Left lung (tissue), 10 donors: ENCODE results near the gene CCDC92B. TPM values are rescaled to one million over a fixed set of nuclear protein-coding genes. Genes with fewer than 3 reads are reported as not detected.

Experiments used
- ATAC-seq: fragments of 200-7000 bp; cut with Tn5 transposase; one replicate; pipeline ENCODE4 v1.9.1; 2020; ENCODE audit warnings: moderate library complexity
- DNase-seq, 4 donors: peaks; one replicate each; pipeline ENCODE4 v3.0.0-alpha.2; 2013 to 2020
- H3K27ac ChIP-seq, 2 donors: fragments of 200-600 bp; sonication (generic) in 1 of 2; one replicate each; pipeline versions ENCODE4 v1.5.0 to v1.8.0; 2020 to 2021
- H3K27me3 ChIP-seq, 2 donors: fragments of 200-600 bp; sonication (generic) in 1 of 2; one replicate each; pipeline versions ENCODE4 v1.5.0 to v1.8.0; 2020 to 2021
- H3K36me3 ChIP-seq, 2 donors: fragments of 200-600 bp; sonication (generic) in 1 of 2; one replicate each; pipeline versions ENCODE4 v1.5.0 to v1.8.0; 2020 to 2021
- H3K4me1 ChIP-seq, 2 donors: fragments of 200-600 bp; one replicate each; pipeline ENCODE4 v1.8.0; 2021
- H3K4me3 ChIP-seq, 2 donors: fragments of 200-600 bp; sonication (generic) in 1 of 2; one replicate each; pipeline versions ENCODE4 v1.5.0 to v1.8.0; 2020 to 2021; ENCODE audit warnings: mild to moderate bottlenecking in 1 of 2
- H3K9me3 ChIP-seq, 2 donors: fragments of 200-600 bp; sonication (generic) in 1 of 2; one replicate each; pipeline versions ENCODE4 v1.5.0 to v1.8.0; 2020 to 2021
- intact Hi-C, 2 donors: fragments of 100-400 bp; cut with DNase I; formaldehyde crosslinking; loops; one replicate each; pipeline versions ENCODE4 v1.11.2 to v1.14.2; 2022
- polyA plus RNA-seq, 6 donors: library from polyadenylated mRNA; unstranded; fragments of 120-200 nt; gene quantifications; one replicate each; pipeline ENCODE4 v1.2.1, GENCODE V29; 2013; ENCODE audit not compliant: insufficient read length in 6 of 6
- total RNA-seq, 2 donors: library from RNA; stranded (reverse); fragmentation: NEBNext Ultra II Directional; extraction: Animal tissue kit (Norgen Biotek cat#: 25700); gene quantifications; one replicate each; pipeline ENCODE4 v1.2.1, GENCODE V29; 2021
- TF ChIP-seq, protein P1 (sequence below), 2 donors: fragments of 200-600 bp; sonication (generic) in 1 of 2; IDR thresholded peaks; one replicate each; pipeline versions ENCODE4 v1.5.0 to v1.8.0; 2021; ENCODE audit warnings: antibody characterized with exemption in 2 of 2
- donor health status: DM: no; HTN: yes; CAD: no.
- donor health status: DM: no; HTN: no; CAD: no.

The CCDC92B gene
- total and polyA plus RNA-seq, 8 donors: 0.15 to 0.41 (median 0.25) TPM

- no peaks in the 10 kb centered on the region for H3K9me3 ChIP-seq
- TF ChIP-seq, protein P1, sequence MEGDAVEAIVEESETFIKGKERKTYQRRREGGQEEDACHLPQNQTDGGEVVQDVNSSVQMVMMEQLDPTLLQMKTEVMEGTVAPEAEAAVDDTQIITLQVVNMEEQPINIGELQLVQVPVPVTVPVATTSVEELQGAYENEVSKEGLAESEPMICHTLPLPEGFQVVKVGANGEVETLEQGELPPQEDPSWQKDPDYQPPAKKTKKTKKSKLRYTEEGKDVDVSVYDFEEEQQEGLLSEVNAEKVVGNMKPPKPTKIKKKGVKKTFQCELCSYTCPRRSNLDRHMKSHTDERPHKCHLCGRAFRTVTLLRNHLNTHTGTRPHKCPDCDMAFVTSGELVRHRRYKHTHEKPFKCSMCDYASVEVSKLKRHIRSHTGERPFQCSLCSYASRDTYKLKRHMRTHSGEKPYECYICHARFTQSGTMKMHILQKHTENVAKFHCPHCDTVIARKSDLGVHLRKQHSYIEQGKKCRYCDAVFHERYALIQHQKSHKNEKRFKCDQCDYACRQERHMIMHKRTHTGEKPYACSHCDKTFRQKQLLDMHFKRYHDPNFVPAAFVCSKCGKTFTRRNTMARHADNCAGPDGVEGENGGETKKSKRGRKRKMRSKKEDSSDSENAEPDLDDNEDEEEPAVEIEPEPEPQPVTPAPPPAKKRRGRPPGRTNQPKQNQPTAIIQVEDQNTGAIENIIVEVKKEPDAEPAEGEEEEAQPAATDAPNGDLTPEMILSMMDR (IDR thresholded peaks at IDR 0.05): no peak
- H3K4me1 ChIP-seq: peaks cover 0 to 6% of the 10 kb centered on the region in 2 donors
- H3K4me3 ChIP-seq: no peak overlapping the region
- intact Hi-C loops: no loop called here
- no peaks in the 10 kb centered on the region for H3K36me3 ChIP-seq
- H3K27ac ChIP-seq: no peak overlapping the region
- ATAC-seq (no peak), DNase-seq (no peak)
- H3K27me3 ChIP-seq: peaks cover 27 to 62% of the 10 kb centered on the region in 2 donors
Measured at GRCh38 chr17:2779545-2779944, 30.1 kb upstream of the CCDC92B start.

DNA sequence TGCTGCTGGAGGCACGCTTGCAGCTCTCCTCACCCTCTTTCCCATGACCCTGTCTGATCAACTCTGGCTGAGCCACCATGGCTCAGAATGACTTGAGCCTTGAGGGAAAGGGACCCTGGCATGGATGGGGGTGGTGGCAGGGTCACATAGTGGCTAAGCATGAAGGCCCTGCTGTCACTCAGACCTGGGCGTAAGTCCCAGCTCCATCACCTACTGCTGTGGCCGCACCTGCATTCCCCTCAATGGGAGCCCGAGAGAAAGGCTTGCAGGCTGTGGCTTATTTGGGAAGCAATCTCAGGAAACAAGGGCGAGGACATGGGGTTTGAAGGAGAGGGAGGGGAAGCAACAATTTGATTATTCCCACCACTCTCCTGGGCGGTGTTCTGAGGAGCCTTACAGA lies 29.0 kb upstream of the CCDC92B start:
- ATAC-seq: no peak
- intact Hi-C loops: no loop called here
- H3K27me3 ChIP-seq: peaks cover 28 to 72% of the 10 kb centered on the region in 2 donors

DNA sequence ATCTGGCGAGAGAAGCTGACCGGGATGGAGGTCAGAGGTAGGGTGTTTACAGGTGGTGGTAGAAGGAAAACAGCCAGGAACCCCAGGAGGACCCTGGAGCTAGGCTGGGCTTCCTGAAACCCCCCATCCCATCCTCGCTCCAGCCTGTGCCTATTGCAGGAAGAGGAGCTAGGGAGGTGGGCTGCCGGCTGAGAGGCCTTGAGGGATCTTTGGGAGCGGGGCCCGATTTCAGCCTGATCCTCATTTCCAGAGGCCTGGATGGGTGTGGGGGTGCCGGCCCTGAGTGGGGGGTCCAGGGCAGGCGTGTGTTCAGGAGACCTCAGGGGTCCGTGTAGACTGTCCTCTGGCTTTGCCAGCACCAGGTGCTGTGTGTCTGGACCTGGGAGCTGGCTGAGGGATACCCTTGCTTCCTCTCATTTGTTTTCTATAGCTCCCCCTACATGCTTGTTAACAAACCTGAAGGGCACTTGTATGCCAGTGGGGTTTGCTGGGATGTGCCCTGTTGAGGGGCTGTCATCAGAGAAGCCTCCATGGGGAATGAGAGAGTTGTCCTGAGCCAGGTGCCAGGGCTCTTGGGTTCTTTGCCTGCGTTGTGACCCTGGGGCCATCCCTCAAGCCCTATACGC lies 27.9 kb upstream of the CCDC92B start:
- Histone ChIP-seq H3K27me3 (peaks cover 28 to 84% of the 10 kb centered on the region in 2 donors), H3K4me1 (peaks cover 0 to 6% of the 10 kb centered on the region in 2 donors), H3K36me3 (no peaks in the 10 kb centered on the region), H3K9me3 (no peaks in the 10 kb centered on the region), H3K4me3 (no peak overlapping the region), H3K27ac (no peak overlapping the region)
- no peak for DNase-seq
- no peak for ATAC-seq
- intact Hi-C loops: no loop called here
- TF ChIP-seq, protein P1 (IDR thresholded peaks at IDR 0.05): no peak

More for the DNA sequence above, 29.0 kb upstream of the CCDC92B start:
- Histone ChIP-seq H3K9me3 (no peaks in the 10 kb centered on the region), H3K27ac (no peak overlapping the region), H3K4me3 (no peak overlapping the region), H3K4me1 (peaks cover 0 to 6% of the 10 kb centered on the region in 2 donors), H3K36me3 (no peaks in the 10 kb centered on the region)
- DNase-seq: no peak
- TF ChIP-seq, protein P1 (IDR thresholded peaks at IDR 0.05): no peak

DNA sequence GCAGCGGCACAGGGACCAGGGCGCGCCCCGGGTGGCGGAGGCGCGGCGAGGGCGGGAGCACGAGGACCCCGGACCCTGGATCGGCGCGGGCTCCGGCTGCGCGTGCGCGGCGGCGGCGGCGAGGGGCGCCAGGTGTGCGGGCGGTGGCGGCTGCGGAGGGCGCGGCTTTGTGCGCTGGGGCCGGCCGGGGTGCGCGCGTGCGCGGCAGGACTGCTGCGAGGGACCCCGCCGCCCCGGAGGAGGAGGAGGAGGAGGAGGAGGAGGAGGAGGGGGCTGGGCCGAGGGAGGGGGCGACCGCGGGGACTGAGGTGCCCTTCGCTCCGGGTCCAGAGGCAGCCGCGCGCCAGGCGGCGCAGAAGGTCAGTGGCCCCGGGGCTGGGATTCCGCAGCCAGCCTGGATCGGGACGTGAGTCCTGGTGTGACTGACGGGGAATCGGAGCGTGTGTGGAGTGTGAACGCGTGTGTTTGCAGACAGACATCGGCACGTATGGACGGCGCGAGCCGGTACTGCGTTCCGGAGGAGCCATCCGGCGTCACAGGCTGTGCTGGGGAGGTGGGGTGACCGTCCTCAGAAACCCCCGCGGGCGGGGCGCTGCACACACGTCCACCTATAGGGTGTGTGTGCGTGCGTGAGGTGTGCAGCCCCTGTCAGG lies 27.3 kb upstream of the CCDC92B start:
- no peak for DNase-seq
- Histone ChIP-seq H3K9me3 (no peaks in the 10 kb centered on the region), H3K27me3 (peaks cover 28 to 90% of the 10 kb centered on the region in 2 donors), H3K36me3 (no peaks in the 10 kb centered on the region), H3K4me3 (no peak overlapping the region), H3K27ac (no peak overlapping the region), H3K4me1 (peaks cover 0 to 6% of the 10 kb centered on the region in 2 donors)
- no peak for ATAC-seq
- TF ChIP-seq, protein P1 (IDR thresholded peaks at IDR 0.05): no peak
- intact Hi-C loops: no loop called here

- DNase-seq: no peak
- intact Hi-C loops: no loop called here
- no peak for ATAC-seq
Measured at GRCh38 chr17:2775206-2775605, 25.8 kb upstream of the CCDC92B start.

More at GRCh38 chr17:2775206-2775605, 25.8 kb upstream of the CCDC92B start:
- H3K27ac ChIP-seq: no peak overlapping the region
- H3K36me3 ChIP-seq: no peaks in the 10 kb centered on the region
- peaks cover 28 to 96% of the 10 kb centered on the region in 2 donors for H3K27me3 ChIP-seq
- peaks cover 0 to 6% of the 10 kb centered on the region in 2 donors for H3K4me1 ChIP-seq
- no peaks in the 10 kb centered on the region for H3K9me3 ChIP-seq
- no peak overlapping the region for H3K4me3 ChIP-seq
- TF ChIP-seq, protein P1 (IDR thresholded peaks at IDR 0.05): no peak
